KBM-7 (cell line): ENCODE data around the gene TMEM45B.
A peak's percentile ranks its signal among the peaks of the same experiment; 100 is the strongest.
"Not testable (repeated sequence)": the region's sequence is repeated elsewhere in the genome, so short reads cannot be mapped to it uniquely, and the experiment has no call there.

Experiments used
- DNase-seq: peaks from one replicate; pipeline ENCODE4 v3.0.0-alpha.2; 2015
- in situ Hi-C: fragments of 300-500 bp; cut with MboI; formaldehyde crosslinking; loops from 2 replicates; pipeline ENCODE4 v1.14.3; 2020; ENCODE audit warnings: low sequenced_read_pairs, low pct_unique_long_range_greater_than_20kb, mixed read lengths

TMEM45B gene

DNA sequence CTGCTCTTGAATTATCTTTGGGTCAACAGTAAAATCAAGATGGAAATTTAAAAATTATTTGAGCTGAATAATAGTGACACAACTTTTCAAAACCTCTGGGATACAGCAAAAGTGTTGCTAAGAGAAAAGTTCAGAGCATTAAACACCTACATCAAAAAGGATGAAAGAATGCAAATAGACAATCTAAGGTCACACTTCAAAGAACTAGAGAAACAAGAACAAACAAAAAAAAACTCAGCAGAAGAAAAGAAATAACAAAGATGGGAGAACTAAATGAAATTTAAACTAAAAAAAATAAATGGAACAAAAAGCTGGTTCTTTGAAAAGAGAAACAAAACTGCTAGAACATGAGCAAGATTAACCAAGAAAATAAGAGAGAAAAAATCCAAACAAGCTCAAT is 15.0 kb upstream of the TMEM45B start:
- in situ Hi-C loops = no loop called here

GRCh38 chr11:129803533-129803932 is 12.1 kb upstream of the TMEM45B start:
- no peak for DNase-seq
- in situ Hi-C loops = no loop called here

More for the DNA sequence above, 15.0 kb upstream of the TMEM45B start:
- no peak for DNase-seq

GRCh38 chr11:129804012-129804411 is 11.6 kb upstream of the TMEM45B start:
- in situ Hi-C loops = no loop called here
- DNase-seq = no peak

DNA sequence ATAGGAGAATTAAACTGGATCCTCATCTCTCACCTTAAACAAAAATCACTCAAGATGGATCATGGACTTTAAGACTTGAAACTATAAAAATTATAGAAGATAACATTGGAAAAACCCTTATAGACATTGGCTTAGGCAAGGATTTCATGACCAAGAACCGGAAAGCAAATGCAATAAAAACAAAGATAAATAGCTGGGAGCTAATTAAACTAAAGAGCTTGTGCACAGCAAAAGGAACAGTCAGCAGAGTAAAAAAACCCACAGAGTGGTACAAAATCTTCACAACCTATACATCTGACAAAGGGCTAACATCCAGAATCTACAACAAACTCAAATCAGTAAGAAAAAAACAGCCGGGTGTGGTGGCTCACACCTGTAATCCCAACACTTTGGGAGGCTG is 7.4 kb upstream of the TMEM45B start:
- in situ Hi-C loops, DNase-seq: not testable (repeated sequence)

- in situ Hi-C loops = no loop called here
- DNase-seq = no peak
These were observed 2.3 kb upstream of the TMEM45B start for GRCh38 chr11:129813231-129813791.

DNA sequence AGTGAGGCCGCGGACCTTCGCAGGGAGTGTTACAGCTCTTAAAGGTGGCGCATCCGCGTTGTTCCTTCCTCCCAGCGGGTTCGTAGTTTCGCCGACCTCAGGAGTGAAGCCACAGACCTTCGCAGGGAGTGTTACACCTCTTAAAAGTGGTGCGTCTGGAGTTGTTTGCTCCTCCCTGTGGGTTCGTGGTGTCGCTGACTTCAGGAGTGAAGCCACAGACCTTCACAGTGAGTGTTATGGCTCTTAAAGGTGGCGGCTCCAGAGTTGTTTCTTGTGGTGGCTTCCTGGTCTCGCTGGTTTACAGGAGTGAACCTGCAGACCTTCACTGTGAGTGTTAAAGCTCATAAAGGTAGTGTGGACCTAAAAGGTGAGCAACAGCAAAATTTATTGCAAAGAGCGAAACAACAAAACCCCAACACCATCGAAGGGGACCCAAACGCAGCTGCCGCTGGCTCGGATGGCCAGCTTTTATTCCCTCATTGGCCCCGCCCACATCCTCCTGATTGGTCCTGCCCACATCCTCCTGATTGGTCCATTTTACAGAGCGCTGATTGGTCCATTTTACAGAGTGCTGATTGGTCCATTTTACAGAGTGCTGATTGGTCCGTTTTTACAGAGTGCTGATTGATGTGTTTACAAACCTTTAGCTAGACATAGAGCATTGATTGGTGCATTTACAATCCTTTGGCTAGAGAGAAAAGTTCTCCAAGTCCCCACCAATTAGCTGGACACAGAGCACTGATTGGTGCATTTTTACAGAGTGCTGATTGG is 1.2 kb upstream of the TMEM45B start:
- DNase-seq = no peak
- in situ Hi-C loops = no loop called here

GRCh38 chr11:129817534-129818051 is 1.9 kb downstream of the TMEM45B start:
- DNase-seq = no peak
- in situ Hi-C loops = no loop called here

- DNase-seq, in situ Hi-C loops: not testable (repeated sequence)
These were observed 2.6 kb downstream of the TMEM45B start for GRCh38 chr11:129818236-129818635.

- in situ Hi-C loops = no loop called here
- DNase-seq = peak; percentile 19
These were observed 3.6 kb downstream of the TMEM45B start for GRCh38 chr11:129819237-129819636.

- in situ Hi-C loops, DNase-seq: not testable (repeated sequence)
These were observed 4.6 kb downstream of the TMEM45B start for GRCh38 chr11:129820228-129820627.

DNA sequence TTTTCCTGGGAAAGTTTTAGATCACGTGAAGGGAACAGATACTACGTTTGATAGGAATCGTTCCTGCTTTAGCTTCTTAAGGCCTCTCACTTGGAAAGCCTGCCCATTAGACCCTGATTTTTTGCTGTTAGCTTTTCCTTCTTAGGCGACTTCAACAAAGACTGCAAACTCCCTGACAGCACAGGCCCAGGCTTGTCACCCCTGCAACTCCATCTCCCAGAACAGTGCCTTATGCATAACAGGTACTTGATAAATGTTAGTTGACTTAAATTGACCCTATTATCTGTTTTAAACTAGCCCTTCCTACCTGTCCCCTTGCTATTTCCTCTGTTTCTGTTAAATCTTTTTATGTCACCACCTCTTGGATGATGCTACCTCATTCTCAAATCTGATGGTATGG is 7.6 kb downstream of the TMEM45B start:
- DNase-seq, in situ Hi-C loops: not testable (repeated sequence)

- in situ Hi-C loops, DNase-seq: not testable (repeated sequence)
These were observed 8.2 kb downstream of the TMEM45B start for GRCh38 chr11:129823799-129824198.

GRCh38 chr11:129825380-129825779 is 9.7 kb downstream of the TMEM45B start:
- in situ Hi-C loops = no loop called here
- DNase-seq = peak; percentile 87

DNA sequence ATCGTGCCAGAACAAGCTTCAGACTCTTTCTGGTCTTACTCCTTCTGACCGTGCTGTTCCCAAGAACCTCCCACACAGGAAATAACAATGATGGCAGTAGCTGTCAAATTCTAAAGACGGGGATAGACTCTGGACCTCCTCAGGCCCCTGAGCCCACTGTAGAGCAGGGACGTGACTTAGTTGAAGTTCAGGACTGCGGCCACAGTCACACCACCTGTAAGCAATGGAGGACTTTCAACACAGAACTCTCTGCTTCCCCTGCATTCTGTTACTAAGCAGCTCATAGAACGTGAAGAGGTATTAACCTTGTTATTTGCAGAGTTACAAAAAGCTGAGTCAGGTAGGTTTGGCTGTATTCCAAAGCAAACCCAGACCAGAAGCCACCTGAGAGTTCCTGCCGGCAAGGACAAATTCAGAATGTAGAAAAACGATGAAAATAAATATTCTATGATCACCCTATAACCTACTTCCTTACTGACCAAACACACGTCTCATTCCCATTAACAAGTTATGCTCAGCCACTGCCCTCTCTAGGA is 12.7 kb downstream of the TMEM45B start:
- in situ Hi-C loops = no loop called here
- no peak for DNase-seq

DNA sequence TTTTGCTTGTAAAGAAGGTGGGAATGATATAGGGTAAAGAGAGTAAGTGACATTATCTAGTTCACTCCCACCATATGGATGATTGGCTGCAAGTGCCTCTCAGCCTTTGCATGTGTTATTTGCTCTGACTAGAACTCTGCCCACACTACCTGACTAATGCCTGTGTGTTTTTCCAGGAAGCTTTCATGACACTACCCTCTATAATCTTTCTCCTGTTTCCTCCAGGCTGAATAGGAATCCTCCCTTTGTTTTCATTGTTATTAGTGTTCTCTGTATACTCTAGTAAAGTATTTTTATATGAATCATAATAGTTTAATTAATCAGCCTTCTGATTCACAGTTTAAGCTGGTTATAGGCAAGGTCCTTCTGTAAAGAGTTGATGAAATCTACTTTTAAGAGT is 13.8 kb downstream of the TMEM45B start:
- in situ Hi-C loops, DNase-seq: not testable (repeated sequence)

DNA sequence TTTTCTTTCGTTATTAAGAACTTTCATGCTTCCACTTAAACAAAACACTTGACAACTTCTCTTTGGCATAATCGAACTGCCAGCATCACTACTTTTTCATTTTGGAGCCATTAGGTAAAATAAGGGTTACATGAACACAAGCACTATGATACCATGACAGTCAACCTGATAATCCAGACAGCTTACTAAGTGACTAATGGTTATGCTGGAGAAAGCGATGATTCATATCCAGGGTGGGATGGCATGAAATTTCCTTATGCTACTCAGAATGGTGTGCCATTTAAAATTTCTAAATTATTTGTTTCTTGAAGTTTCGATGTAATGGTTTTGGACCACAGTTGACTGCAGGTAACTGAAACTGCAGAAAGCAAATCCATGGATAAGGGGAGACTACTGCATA is 15.6 kb downstream of the TMEM45B start:
- DNase-seq, in situ Hi-C loops: not testable (repeated sequence)

- DNase-seq, in situ Hi-C loops: not testable (repeated sequence)
These were observed 17.6 kb downstream of the TMEM45B start for GRCh38 chr11:129833260-129833659.

DNA sequence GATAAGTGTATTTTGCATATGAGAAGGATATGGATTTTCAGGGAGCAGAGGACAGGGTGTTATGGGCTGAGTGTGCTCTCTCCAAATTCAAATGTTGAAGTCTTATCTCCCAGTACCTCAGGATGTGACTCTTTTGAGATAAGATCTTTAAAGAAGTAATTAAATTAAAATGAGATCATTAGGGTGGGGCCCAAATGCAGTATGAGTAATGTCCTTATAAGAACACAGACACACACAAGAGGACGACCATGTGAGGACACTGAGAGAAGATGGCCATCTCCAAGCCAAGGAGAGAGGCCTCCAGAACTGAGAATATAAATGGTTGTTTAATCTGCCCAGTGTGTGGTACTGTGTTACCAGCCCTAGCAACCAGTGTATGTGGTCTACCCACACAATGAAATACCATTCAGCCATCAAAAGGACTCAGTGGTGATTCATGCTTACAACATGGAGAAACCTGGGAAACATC is 20.8 kb downstream of the TMEM45B start:
- DNase-seq, in situ Hi-C loops: not testable (repeated sequence)

DNA sequence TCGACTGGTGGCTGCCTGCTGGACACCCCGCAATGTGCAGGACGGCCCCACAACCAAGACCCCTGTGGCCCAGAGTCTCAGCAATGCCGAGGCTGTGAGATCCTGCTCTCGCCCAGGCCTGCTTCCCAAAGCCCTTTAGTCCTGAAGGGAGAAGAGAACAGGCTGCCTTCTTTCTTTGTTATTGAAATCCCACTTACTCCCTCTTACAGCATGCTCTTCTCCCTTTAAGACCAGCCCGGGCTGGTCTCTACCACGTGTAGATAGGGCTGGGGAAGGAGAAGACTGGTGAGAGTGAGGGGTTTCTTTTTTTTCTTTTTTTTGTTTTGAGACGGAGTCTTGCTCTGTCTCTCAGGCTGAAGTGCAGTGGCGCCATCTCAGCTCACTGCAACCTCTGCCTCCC is 21.3 kb downstream of the TMEM45B start:
- no peak for DNase-seq

DNA sequence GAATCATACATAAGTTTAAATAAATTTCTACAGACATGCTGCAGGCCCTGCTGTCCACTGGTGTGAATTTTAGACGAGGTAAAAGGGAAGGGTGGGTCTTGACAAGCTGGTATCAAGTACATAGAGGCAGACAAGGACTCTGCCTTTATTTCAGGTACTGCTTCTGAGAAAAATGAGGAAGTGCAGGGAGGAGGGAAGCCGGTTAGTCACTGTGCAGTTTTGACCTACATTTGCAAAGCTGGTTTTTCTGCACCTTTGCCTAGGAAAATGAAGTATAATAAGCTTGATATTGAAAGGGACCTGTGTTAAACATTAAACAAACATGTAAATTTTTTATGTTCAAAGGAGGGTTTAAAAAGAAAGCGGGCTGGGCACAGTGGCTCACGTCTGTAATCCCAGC is 24.6 kb downstream of the TMEM45B start:
- in situ Hi-C loops = no loop called here
- DNase-seq = peak; percentile 52

More for the DNA sequence above, 21.3 kb downstream of the TMEM45B start:
- in situ Hi-C loops = no loop called here
